NCI-H526 treated with DMSO at 0.1 percent for 48 hours (cell line): Measurements from ENCODE around the gene TNFSF11.

ENCODE experiments used
- DNase-seq: peaks from one replicate; lab custom pipeline; 2025; lab: John Stamatoyannopoulos, UW

The TNFSF11 gene

GRCh38 chr13:42611086-42611779 lies 37.3 kb downstream of the TNFSF11 start:
- no peak for DNase-seq

- no peak for DNase-seq
Measured at GRCh38 chr13:42612021-42612765, 38.2 kb downstream of the TNFSF11 start.

GRCh38 chr13:42614436-42615035 lies 40.6 kb downstream of the TNFSF11 start:
- peak; percentile 8 for DNase-seq

- DNase-seq: no peak
Measured at GRCh38 chr13:42615691-42616090, 41.7 kb downstream of the TNFSF11 start.

GRCh38 chr13:42617221-42617620 lies 43.3 kb downstream of the TNFSF11 start:
- no peak for DNase-seq

- DNase-seq: no peak
Measured at GRCh38 chr13:42623916-42624315, 50.0 kb downstream of the TNFSF11 start.

- no peak for DNase-seq
Measured at GRCh38 chr13:42625611-42626010, 51.7 kb downstream of the TNFSF11 start.

- no peak for DNase-seq
Measured at GRCh38 chr13:42626176-42626860, 52.4 kb downstream of the TNFSF11 start.

- DNase-seq: no peak
Measured at GRCh38 chr13:42628666-42629065, 54.7 kb downstream of the TNFSF11 start.

- DNase-seq: no peak
Measured at GRCh38 chr13:42631181-42631580, 57.2 kb downstream of the TNFSF11 start.

GRCh38 chr13:42633495-42633894 lies 59.5 kb downstream of the TNFSF11 start:
- no peak for DNase-seq

- no peak for DNase-seq
Measured at GRCh38 chr13:42638101-42638500, 64.1 kb downstream of the TNFSF11 start.

- DNase-seq: no peak
Measured at GRCh38 chr13:42638886-42639285, 64.9 kb downstream of the TNFSF11 start.

GRCh38 chr13:42643076-42643475 lies 69.1 kb downstream of the TNFSF11 start:
- no peak for DNase-seq

GRCh38 chr13:42644841-42645240 lies 70.9 kb downstream of the TNFSF11 start:
- DNase-seq: no peak

GRCh38 chr13:42645717-42646116 lies 71.8 kb downstream of the TNFSF11 start:
- DNase-seq: no peak

GRCh38 chr13:42649141-42649540 lies 75.2 kb downstream of the TNFSF11 start:
- DNase-seq: no peak

GRCh38 chr13:42649831-42650230 lies 75.9 kb downstream of the TNFSF11 start:
- DNase-seq: no peak

- no peak for DNase-seq
Measured at GRCh38 chr13:42650506-42650905, 76.6 kb downstream of the TNFSF11 start.

GRCh38 chr13:42651936-42652641 lies 78.1 kb downstream of the TNFSF11 start:
- DNase-seq: no peak

- no peak for DNase-seq
Measured at GRCh38 chr13:42652642-42653415, 78.9 kb downstream of the TNFSF11 start.
